GM12878 (cell line): ENCODE data around the gene KLHDC9. TPM values are rescaled to one million over a fixed set of nuclear protein-coding genes. Genes with fewer than 3 reads are reported as not detected.

ENCODE experiments used
- ATAC-seq: fragments of 200-7000 bp; cut with Tn5 transposase; 3 replicates; pipeline ENCODE4 v1.9.1; 2020; ENCODE audit warnings: mild to moderate bottlenecking, moderate library complexity
- BruUV-seq: library from RNA; stranded (reverse); fragments of 400-500 nt; replicated peaks from 2 replicates; lab custom pipeline; 2021; lab: Mats Ljungman, UMichigan
- CTCF ChIA-PET: fragments of 300-600 bp; sonication (Branson Sonifier 250); formaldehyde crosslinking; extraction: SDS; loops from one replicate; lab custom pipeline; 2021; ENCODE audit warnings: inconsistent platforms; lab: Yijun Ruan, JAX
- POLR2A ChIA-PET: fragments of 350-600 bp; formaldehyde crosslinking; extraction: SDS; loops from one replicate; lab custom pipeline; 2021; ENCODE audit warnings: inconsistent platforms; lab: Charles Lee
- RAD21 ChIA-PET: fragments of 300-600 bp; sonication (Branson Sonifier 250); formaldehyde crosslinking; loops from one replicate; lab custom pipeline; 2023; ENCODE audit warnings: antibody characterized with exemption; ENCODE audit not compliant: unreplicated experiment; lab: Charles Lee
- SMC1A ChIA-PET: fragments of 300-600 bp; sonication (Branson Sonifier 250); formaldehyde crosslinking; loops from one replicate; lab custom pipeline; 2023; ENCODE audit not compliant: unreplicated experiment, uncharacterized antibody; lab: Charles Lee
- DNase-seq: peaks from one replicate; pipeline ENCODE4 v3.0.0-alpha.2; 2011; ENCODE audit warnings: low read depth, low spot score
- FAIRE-seq: peaks from 3 replicates; lab custom pipeline; 2011; peaks lifted over from hg19 to GRCh38; lab: Jason Lieb, UNC
- H2AFZ ChIP-seq: 2 replicates; pipeline ENCODE4 v1.6.0; 2011; ENCODE audit warnings: low read depth, low read length, control low read depth; ENCODE audit not compliant: control insufficient read depth
- H3K27ac ChIP-seq: 2 replicates; pipeline ENCODE4 v1.5.1; 2011; ENCODE audit warnings: control low read depth; ENCODE audit not compliant: control insufficient read depth, insufficient read depth
- H3K27me3 ChIP-seq, 2 experiments: replicated peaks in 1 of 2; 2 replicates each; pipeline versions ENCODE4 v1.6.0 to v1.6.1; 2011; ENCODE audit warnings: low read length in 1 of 2; ENCODE audit not compliant: control insufficient read depth in 2 of 2, insufficient read depth in 2 of 2
- H3K36me3 ChIP-seq, 2 experiments: 2 replicates each; pipeline ENCODE4 v1.5.1; 2011; ENCODE audit warnings: low read length in 1 of 2; ENCODE audit not compliant: control insufficient read depth in 2 of 2, insufficient read depth in 2 of 2
- H3K4me1 ChIP-seq: 2 replicates; pipeline ENCODE4 v1.6.1; 2011; ENCODE audit warnings: mild to moderate bottlenecking, low read length, moderate library complexity, mixed read lengths; ENCODE audit not compliant: control insufficient read depth, insufficient read depth
- H3K4me2 ChIP-seq: 2 replicates; pipeline ENCODE4 v1.6.0; 2011; ENCODE audit warnings: control low read depth; ENCODE audit not compliant: control insufficient read depth, insufficient read depth
- H3K4me3 ChIP-seq: fragments of 200-600 bp; sonication (generic); 2 replicates; pipeline ENCODE4 v1.5.1; 2016
- H3K79me2 ChIP-seq: 2 replicates; pipeline ENCODE4 v1.6.0; 2011; ENCODE audit warnings: low read length; ENCODE audit not compliant: control insufficient read depth, insufficient read depth
- H3K9ac ChIP-seq: 2 replicates; pipeline ENCODE4 v1.8.0; 2011; ENCODE audit warnings: low read length, control low read depth, mixed read lengths; ENCODE audit not compliant: control insufficient read depth, insufficient read depth
- H3K9me3 ChIP-seq: replicated peaks from 3 replicates; pipeline ENCODE4 v1.5.1; 2011; ENCODE audit warnings: mild to moderate bottlenecking, low read length; ENCODE audit not compliant: control insufficient read depth, insufficient read depth
- H4K20me1 ChIP-seq: 2 replicates; pipeline ENCODE4 v1.6.0; 2011; ENCODE audit not compliant: control insufficient read depth, insufficient read depth
- BRCA1 ChIP-seq: IDR thresholded peaks from 2 replicates; pipeline ENCODE4 v1.6.1; 2011; ENCODE audit warnings: low read depth, low read length, improper control_type of control experiment
- CBX3 ChIP-seq: fragments of 200-600 bp; sonication (generic); IDR thresholded peaks from 2 replicates; pipeline ENCODE4 v1.6.1; 2016; ENCODE audit warnings: low read depth, borderline replicate concordance
- CEBPZ ChIP-seq: fragments of 150-350 bp; IDR thresholded peaks from 2 replicates; pipeline ENCODE4 v1.6.1; 2016; ENCODE audit warnings: low read depth, low read length
- CREM ChIP-seq: IDR thresholded peaks from 2 replicates; pipeline ENCODE4 v1.6.1; 2014; ENCODE audit warnings: antibody characterized with exemption, low read depth
- HCFC1 ChIP-seq: fragments of 150-350 bp; IDR thresholded peaks from 2 replicates; pipeline ENCODE4 v1.6.1; 2014; ENCODE audit warnings: low read length
- IKZF2 ChIP-seq, 2 experiments: fragments of 450-650 bp; IDR thresholded peaks; 2 replicates each; pipeline ENCODE4 v1.6.1; 2017; ENCODE audit warnings: mild to moderate bottlenecking in 2 of 2, moderate library complexity in 2 of 2
- IRF4 ChIP-seq: IDR thresholded peaks from 2 replicates; pipeline ENCODE4 v1.6.1; 2011; ENCODE audit warnings: low read depth, low read length
- JUNB ChIP-seq: IDR thresholded peaks from 2 replicates; pipeline ENCODE4 v1.6.1; 2016; ENCODE audit warnings: antibody characterized with exemption, mild to moderate bottlenecking
- MTA2 ChIP-seq: fragments of 450-650 bp; IDR thresholded peaks from 2 replicates; pipeline ENCODE4 v1.6.1; 2016; ENCODE audit warnings: low read depth, mild to moderate bottlenecking, moderate library complexity
- NBN ChIP-seq: fragments of 450-650 bp; IDR thresholded peaks from 2 replicates; pipeline ENCODE4 v1.6.1; 2016
- NR2C2 ChIP-seq: IDR thresholded peaks from 2 replicates; pipeline ENCODE4 v1.6.1; 2011; ENCODE audit warnings: borderline replicate concordance, low read depth; ENCODE audit not compliant: control insufficient read depth, insufficient read length
- PAX5 ChIP-seq: IDR thresholded peaks from 2 replicates; pipeline ENCODE4 v1.6.1; 2011; ENCODE audit warnings: low read depth, low read length, borderline replicate concordance
- RAD21 ChIP-seq: IDR thresholded peaks from 2 replicates; pipeline ENCODE4 v1.6.1; 2011; ENCODE audit warnings: mild to moderate bottlenecking, low read depth, low read length, moderate library complexity; ENCODE audit not compliant: insufficient read depth
- RFX5 ChIP-seq: IDR thresholded peaks from 2 replicates; pipeline ENCODE4 v1.6.1; 2011; ENCODE audit warnings: low read depth, low read length, improper control_type of control experiment
- SREBF2 ChIP-seq: IDR thresholded peaks from 2 replicates; pipeline ENCODE4 v1.6.1; 2012; ENCODE audit warnings: mild to moderate bottlenecking, low read length
- TCF12 ChIP-seq: IDR thresholded peaks from 2 replicates; pipeline ENCODE4 v1.6.1; 2011; ENCODE audit warnings: low read depth, mild to moderate bottlenecking, low read length
- WRNIP1 ChIP-seq: IDR thresholded peaks from 2 replicates; pipeline ENCODE4 v1.6.1; 2011; ENCODE audit warnings: low read depth, low read length, improper control_type of control experiment, borderline replicate concordance
- WGBS: methylation state at CpG from one replicate; pipeline ENCODE4 v1.1.6; 2016; ENCODE audit warnings: low lambda C conversion rate; ENCODE audit not compliant: insufficient replicate concordance, insufficient coverage; ENCODE audit errors: missing lambda C conversion rate; 5-methylcytosine and 5-hydroxymethylcytosine counted together
- in situ Hi-C: fragments of 300-500 bp; cut with MboI; formaldehyde crosslinking; loops from 9 replicates; pipeline ENCODE4 v1.14.3; 2018; ENCODE audit warnings: mixed read lengths
- intact Hi-C: fragments of 100-400 bp; cut with micrococcal nuclease; formaldehyde crosslinking; loops from one replicate; pipeline ENCODE4 v1.14.2; 2022; ENCODE audit not compliant: unreplicated experiment
- polyA plus RNA-seq, 11 experiments: library from polyadenylated mRNA; depleted of rRNA in 4 of 11; unstranded in 6 of 11; stranded (reverse) in 5 of 11; fragments of >200 nt; fragmentation: Nextera tagmentation in 4 of 11; fragmentation: Illumina TruSeq in 1 of 11; extraction: Ambion mirVana in 4 of 11; extraction: Trizol in 1 of 11; gene quantifications; 1 replicate in 1 of 11; 2 replicates in 10 of 11; pipeline versions ENCODE4 v1.2.1 to v1.2.3, GENCODE V29; 2011 to 2016; ENCODE audit warnings: inconsistent platforms in 2 of 11, missing spikeins in 2 of 11, low read depth in 1 of 11
- total RNA-seq, 4 experiments: library from RNA; depleted of rRNA in 3 of 4; stranded (reverse); fragments of >200 nt in 3 of 4; fragmentation: Illumina TruSeq in 1 of 4; extraction: Trizol in 1 of 4; gene quantifications; 2 replicates each; pipeline versions ENCODE4 v1.2.1 to v1.2.3, GENCODE V29; 2013 to 2021

KLHDC9 gene
- total and polyA plus RNA-seq, 10 of the 15 experiments (the other 5 are each of a cell fraction or from before 2014, with no cell fraction given) = 0.66 to 4.9 (median 2.6) TPM

GRCh38 chr1:161100556-161100955, 2.4 kb downstream of the KLHDC9 start:
- SMC1A ChIA-PET = interaction anchor here (0.7 to 4.8 kb wide), 6 partner anchors 12 to 147 kb away, joined by 3 to 70 read pairs (median 4); partner anchors contain the start of genes F11R, NIT1 and PFDN2
- H3K9ac ChIP-seq = no peak overlapping the region
- H3K27ac ChIP-seq = no peak overlapping the region
- ATAC-seq (no peak), FAIRE-seq (no peak), DNase-seq (no peak)
- intact Hi-C loops (no loop called here), in situ Hi-C loops (no loop called here)
- H3K4me2 ChIP-seq = no peak overlapping the region
- no TSS peak for BruUV-seq
- peaks cover 3% of the 10 kb centered on the region for H3K79me2 ChIP-seq
- H3K4me3 ChIP-seq = no peak overlapping the region
- H3K4me1 ChIP-seq = peaks cover 27% of the 10 kb centered on the region
- H3K9me3 ChIP-seq = no peaks in the 10 kb centered on the region
- RAD21 ChIA-PET = interaction anchor here (2.0 kb wide), 1 partner anchor 39 kb away, joined by 5 read pairs; no protein-coding TSS in a partner anchor
- H3K36me3 ChIP-seq = peaks cover 4 to 11% of the 10 kb centered on the region in 2 experiments
- no peak overlapping the region for H2AFZ ChIP-seq
- CTCF ChIA-PET = interaction anchor here (0.8 to 7.6 kb wide), 7 partner anchors 11 to 149 kb away, joined by 3 to 147 read pairs (median 3); no protein-coding TSS in a partner anchor
- TF ChIP-seq IRF4 (no peak), NBN (no peak), PAX5 (no peak), JUNB (no peak), BRCA1 (no peak), CREM (no peak), RAD21 (no peak), SREBF2 (no peak), WRNIP1 (no peak), HCFC1 (no peak), CEBPZ (no peak), TCF12 (no peak), IKZF2 (IDR thresholded peaks at IDR 0.05) (no peak), CBX3 (no peak), MTA2 (no peak), RFX5 (no peak), NR2C2 (no peak)
- no peaks in the 10 kb centered on the region for H4K20me1 ChIP-seq
- POLR2A ChIA-PET = interaction anchor here (0.6 to 1.2 kb wide), 4 partner anchors 12 to 105 kb away, joined by 3 to 4 read pairs (median 4); no protein-coding TSS in a partner anchor
- WGBS = 97% methylated on average over 2 of the region's 2 CpGs
- H3K27me3 ChIP-seq = no peaks in the 10 kb centered on the region
